Progenitor cell of endocrine pancreas (in vitro differentiated cells): ENCODE measurements around the gene ABCG1. TPM values are rescaled to one million over a fixed set of nuclear protein-coding genes. Genes with fewer than 3 reads are reported as not detected.
"Not testable (repeated sequence)": the region's sequence is repeated elsewhere in the genome, so short reads cannot be mapped to it uniquely, and the experiment has no call there.

Experiments
- DNase-seq: peaks from one replicate; pipeline ENCODE4 v3.0.0; 2021; ENCODE audit warnings: low spot score; ENCODE audit not compliant: unreplicated experiment
- H3K27ac Mint-ChIP-seq: 2 replicates; pipeline ENCODE4 v1.8.0; 2021; ENCODE audit warnings: mild to moderate bottlenecking, moderate library complexity, mixed read lengths
- H3K27me3 Mint-ChIP-seq: 2 replicates; pipeline ENCODE4 v1.8.0; 2021; ENCODE audit warnings: mixed read lengths
- H3K36me3 Mint-ChIP-seq: 2 replicates; pipeline ENCODE4 v1.8.0; 2022; ENCODE audit warnings: mixed read lengths; ENCODE audit not compliant: insufficient read depth
- H3K4me1 Mint-ChIP-seq: 2 replicates; pipeline ENCODE4 v1.8.0; 2021; ENCODE audit warnings: low read depth, mixed read lengths
- H3K4me3 Mint-ChIP-seq: 2 replicates; pipeline ENCODE4 v1.8.0; 2021; ENCODE audit warnings: low read depth, mild to moderate bottlenecking, moderate library complexity, mixed read lengths
- H3K9me3 Mint-ChIP-seq: 2 replicates; pipeline ENCODE4 v1.8.0; 2021; ENCODE audit warnings: low read depth, mixed read lengths
- total RNA-seq: library from RNA; stranded (reverse); gene quantifications from 2 replicates; pipeline ENCODE4 v1.2.1, GENCODE V29; 2021
- TF ChIP-seq, protein P1 (sequence below): fragments of 200-600 bp; sonication (generic); IDR thresholded peaks from one replicate; pipeline ENCODE4 v1.5.0; 2021; ENCODE audit warnings: antibody characterized with exemption, mild to moderate bottlenecking; ENCODE audit not compliant: unreplicated experiment

Gene ABCG1
- total RNA-seq, 1 donor from 2014 or later, result 4.6 TPM

DNA sequence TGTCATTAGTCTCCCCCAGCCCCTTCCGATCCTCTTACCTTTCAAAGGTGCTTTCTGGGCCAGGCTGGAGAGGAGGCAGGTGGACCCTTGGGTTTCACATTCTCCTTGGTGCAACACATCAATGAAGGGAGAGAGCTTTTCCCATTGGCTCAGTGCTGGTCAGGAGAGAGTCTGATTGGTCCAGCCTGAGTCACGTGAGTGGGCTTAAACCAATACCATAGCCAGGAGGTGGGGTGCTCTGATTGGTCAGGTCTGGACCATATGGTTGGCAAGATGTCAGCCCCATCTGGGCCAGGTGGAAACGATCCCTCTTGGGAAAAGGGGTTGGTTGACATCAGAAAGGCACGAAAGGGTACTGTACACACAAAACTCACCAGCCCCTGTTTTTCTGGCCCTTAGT is 44.8 kb upstream of the ABCG1 start:
- Mint-ChIP-seq H3K36me3 (no peaks in the 10 kb centered on the region), H3K27ac (no peak overlapping the region), H3K4me3 (no peak overlapping the region), H3K9me3 (no peaks in the 10 kb centered on the region), H3K4me1 (no peaks in the 10 kb centered on the region), H3K27me3 (peaks cover 17% of the 10 kb centered on the region)
- no peak for DNase-seq
- TF ChIP-seq, protein P1, sequence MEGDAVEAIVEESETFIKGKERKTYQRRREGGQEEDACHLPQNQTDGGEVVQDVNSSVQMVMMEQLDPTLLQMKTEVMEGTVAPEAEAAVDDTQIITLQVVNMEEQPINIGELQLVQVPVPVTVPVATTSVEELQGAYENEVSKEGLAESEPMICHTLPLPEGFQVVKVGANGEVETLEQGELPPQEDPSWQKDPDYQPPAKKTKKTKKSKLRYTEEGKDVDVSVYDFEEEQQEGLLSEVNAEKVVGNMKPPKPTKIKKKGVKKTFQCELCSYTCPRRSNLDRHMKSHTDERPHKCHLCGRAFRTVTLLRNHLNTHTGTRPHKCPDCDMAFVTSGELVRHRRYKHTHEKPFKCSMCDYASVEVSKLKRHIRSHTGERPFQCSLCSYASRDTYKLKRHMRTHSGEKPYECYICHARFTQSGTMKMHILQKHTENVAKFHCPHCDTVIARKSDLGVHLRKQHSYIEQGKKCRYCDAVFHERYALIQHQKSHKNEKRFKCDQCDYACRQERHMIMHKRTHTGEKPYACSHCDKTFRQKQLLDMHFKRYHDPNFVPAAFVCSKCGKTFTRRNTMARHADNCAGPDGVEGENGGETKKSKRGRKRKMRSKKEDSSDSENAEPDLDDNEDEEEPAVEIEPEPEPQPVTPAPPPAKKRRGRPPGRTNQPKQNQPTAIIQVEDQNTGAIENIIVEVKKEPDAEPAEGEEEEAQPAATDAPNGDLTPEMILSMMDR, result no peak

DNA sequence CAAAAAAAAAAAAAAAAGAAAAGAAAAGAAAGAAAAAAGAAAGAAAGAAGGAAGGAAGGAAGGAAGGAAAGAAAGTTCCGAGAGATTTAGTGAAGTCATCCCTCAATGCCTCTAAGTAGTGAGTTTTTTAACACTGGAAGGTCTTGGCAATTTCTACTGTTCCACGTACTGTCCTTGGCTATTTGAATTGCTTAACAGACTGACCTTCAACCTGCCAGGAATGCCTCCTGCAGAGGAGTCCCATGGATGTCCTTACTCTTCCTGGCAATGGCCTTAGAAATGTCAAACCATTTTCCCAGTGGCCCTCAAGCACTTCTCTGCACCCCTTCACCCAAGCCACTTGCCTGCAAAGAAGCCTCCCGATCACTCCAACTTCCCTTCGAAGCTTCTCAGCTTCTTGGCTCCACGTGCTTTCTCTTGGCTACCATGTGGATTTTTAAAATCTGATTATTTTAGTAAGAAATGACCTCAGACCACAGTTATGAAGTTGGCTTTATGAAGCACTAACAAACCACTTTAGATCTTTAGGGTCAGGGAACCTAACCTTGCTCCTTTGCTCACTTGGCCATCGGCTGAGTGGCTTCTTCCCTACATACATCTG is 43.7 kb upstream of the ABCG1 start:
- no peaks in the 10 kb centered on the region for H3K9me3 Mint-ChIP-seq
- TF ChIP-seq, protein P1, result no peak
- H3K27me3 Mint-ChIP-seq, result peaks cover 17% of the 10 kb centered on the region
- no peak overlapping the region for H3K27ac Mint-ChIP-seq
- H3K4me1 Mint-ChIP-seq, result no peaks in the 10 kb centered on the region
- DNase-seq, result no peak
- no peak overlapping the region for H3K4me3 Mint-ChIP-seq
- H3K36me3 Mint-ChIP-seq, result no peaks in the 10 kb centered on the region

DNA sequence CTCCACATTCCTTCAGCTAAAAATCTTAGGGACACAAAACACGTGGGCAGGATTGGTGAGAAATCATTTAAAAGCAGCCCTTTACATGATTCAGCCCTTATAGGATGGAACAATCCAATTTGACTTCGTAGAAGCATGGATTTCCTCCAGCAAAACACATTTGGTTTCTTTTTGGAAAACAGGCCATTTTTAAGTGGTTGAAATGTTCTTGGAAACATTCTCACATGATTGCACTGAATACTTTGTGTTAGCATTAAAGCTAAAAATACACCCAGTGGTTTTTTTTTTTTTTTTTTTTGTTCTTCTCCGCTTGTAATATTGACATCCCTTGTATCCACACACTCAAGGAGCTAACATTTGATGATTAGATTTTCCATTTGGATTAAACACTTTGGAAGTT is 42.1 kb upstream of the ABCG1 start:
- TF ChIP-seq, protein P1, result no peak
- Mint-ChIP-seq H3K27me3 (peaks cover 17% of the 10 kb centered on the region), H3K27ac (no peak overlapping the region), H3K9me3 (no peaks in the 10 kb centered on the region), H3K36me3 (no peaks in the 10 kb centered on the region), H3K4me3 (no peak overlapping the region), H3K4me1 (no peaks in the 10 kb centered on the region)
- no peak for DNase-seq

DNA sequence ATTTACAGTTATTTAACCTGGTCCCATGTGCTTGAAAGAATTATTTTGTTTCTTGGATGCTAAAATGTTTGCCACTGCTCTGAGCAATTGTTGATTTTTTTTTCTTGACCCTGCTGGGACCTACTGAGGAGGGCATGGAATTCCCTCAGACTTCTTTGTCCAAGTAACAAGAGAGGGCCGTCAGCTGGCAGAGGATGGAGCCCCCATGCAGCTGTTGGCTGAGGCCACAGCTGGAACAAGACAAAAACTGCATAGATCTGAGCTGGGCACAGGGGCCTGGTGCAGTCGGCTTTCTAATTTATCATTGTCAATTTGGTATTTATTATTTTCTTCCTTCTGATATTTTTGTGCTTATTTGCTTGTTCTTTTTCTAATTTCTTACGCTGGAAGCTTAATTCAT is 39.6 kb upstream of the ABCG1 start:
- DNase-seq, result no peak
- Mint-ChIP-seq H3K4me1 (no peaks in the 10 kb centered on the region), H3K9me3 (no peaks in the 10 kb centered on the region)

DNA sequence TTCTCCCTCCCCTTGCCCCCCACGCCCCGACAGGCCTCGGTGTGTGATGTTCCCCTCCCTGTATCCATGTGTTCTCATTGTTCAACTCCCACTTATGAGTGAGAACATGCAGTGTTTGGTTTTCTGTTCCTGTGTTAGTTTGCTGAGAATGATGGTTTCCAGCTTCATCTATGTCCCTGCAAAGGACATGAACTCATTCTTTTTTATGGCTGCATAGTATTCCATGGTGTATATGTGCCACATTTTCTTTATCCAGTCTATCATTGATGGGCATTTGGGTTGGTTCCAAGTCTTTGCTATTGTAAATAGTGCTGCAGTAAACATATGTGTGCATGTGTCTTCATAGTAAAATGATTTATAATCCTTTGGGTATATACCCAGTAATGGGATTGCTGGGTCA is 38.9 kb upstream of the ABCG1 start:
- not testable (repeated sequence) for H3K27ac Mint-ChIP-seq

More for the DNA sequence above, 39.6 kb upstream of the ABCG1 start:
- Mint-ChIP-seq H3K4me3 (no peak overlapping the region), H3K27me3 (peaks cover 17% of the 10 kb centered on the region), H3K27ac (no peak overlapping the region), H3K36me3 (no peaks in the 10 kb centered on the region)
- TF ChIP-seq, protein P1, result no peak

DNA sequence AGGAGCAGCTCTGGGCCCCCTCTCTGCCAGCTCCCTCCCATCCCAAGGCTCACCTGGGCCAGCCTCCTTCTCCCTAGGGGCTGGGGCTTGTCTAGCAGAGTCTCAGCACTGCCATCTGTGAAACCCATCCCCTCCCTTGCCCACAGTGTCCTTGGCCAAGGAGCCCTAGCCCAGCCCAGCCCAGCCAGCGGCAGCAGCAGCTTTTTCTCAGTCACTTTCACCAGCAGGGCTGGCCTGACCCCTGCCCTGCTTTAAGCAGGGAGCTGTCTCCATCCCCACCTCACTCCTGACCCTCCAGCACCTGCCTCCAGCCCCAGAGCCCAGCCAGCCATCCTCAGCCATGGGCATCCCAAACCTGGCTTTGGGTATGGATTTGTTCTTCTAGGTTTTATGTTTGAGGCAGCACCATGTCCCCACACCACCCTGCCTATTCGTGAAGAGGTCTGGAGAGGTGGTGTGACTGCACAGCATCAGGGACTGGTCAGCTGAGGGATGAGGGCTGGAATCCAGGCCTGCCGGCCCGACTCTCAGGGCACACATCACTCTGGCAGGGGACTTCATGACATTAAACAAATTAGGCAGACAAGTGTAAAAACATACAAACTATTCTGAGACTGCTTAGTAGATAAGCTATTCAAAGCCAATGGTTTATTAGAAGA is 36.1 kb upstream of the ABCG1 start:
- no peak for DNase-seq

More for the DNA sequence above, 38.9 kb upstream of the ABCG1 start:
- not testable (repeated sequence) for H3K9me3 Mint-ChIP-seq, H3K4me3 Mint-ChIP-seq, DNase-seq, H3K36me3 Mint-ChIP-seq, H3K4me1 Mint-ChIP-seq
- peaks cover 17% of the 10 kb centered on the region for H3K27me3 Mint-ChIP-seq

More for the DNA sequence above, 36.1 kb upstream of the ABCG1 start:
- H3K27me3 Mint-ChIP-seq, result peaks cover 7% of the 10 kb centered on the region
- no peak overlapping the region for H3K27ac Mint-ChIP-seq
- H3K9me3 Mint-ChIP-seq, result peaks cover 7% of the 10 kb centered on the region
- H3K4me3 Mint-ChIP-seq, result no peak overlapping the region
- no peaks in the 10 kb centered on the region for H3K4me1 Mint-ChIP-seq
- TF ChIP-seq, protein P1, result no peak
- no peaks in the 10 kb centered on the region for H3K36me3 Mint-ChIP-seq
